ENCODE data around the gene FRMD4A.

- TF ChIP-seq EGR1 (IDR thresholded peaks at IDR 0.05) = no peak
- no peak for TF ChIP-seq TCF12 (IDR thresholded peaks at IDR 0.05; ENCODE audit: low read depth)
- TF ChIP-seq YY1 (IDR thresholded peaks at IDR 0.05; ENCODE audit: low read depth) = no peak
- no peak for TF ChIP-seq EP300 (IDR thresholded peaks at IDR 0.05; ENCODE audit: borderline replicate concordance)
Measured at GRCh38 chr10:13971601-13972475, 358.9 kb downstream of the FRMD4A start.

Measured in Ishikawa (cell line).